ENCODE results near the gene SLC25A18.
"Not testable (repeated sequence)": the region's sequence is repeated elsewhere in the genome, so short reads cannot be mapped to it uniquely, and the experiment has no call there.

Gene SLC25A18, protein sequence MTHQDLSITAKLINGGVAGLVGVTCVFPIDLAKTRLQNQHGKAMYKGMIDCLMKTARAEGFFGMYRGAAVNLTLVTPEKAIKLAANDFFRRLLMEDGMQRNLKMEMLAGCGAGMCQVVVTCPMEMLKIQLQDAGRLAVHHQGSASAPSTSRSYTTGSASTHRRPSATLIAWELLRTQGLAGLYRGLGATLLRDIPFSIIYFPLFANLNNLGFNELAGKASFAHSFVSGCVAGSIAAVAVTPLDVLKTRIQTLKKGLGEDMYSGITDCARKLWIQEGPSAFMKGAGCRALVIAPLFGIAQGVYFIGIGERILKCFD

GRCh38 chr22:17562906-17563870, at the start of gene SLC25A18:
SLC25A18 (plus strand) TSS chr22:17563498; CDS start chr22:17579945, 16,447 bp downstream.
- DNase-seq = no peak

DNA sequence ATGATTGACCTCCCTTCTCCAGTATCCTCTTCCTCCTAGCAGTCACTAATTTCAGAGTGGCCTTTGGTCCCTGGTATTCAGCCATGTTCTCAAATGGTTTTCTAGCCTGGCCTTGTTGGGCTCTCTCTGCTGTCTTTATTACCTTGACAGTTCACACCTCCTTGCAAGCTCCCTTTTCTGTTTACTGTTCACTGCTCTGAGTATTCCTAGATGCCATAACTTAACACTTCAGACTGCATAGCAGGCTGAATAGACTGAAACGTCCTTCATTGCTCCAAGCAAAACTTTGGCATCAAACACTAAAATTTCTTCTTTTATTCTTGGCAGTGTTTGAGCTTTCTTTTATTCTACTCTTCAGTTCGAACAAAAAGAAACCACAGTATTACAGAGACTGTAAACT, 49.7 kb upstream of the SLC25A18 start:
- DNase-seq = no peak

GRCh38 chr22:17514084-17514483, 49.2 kb upstream of the SLC25A18 start:
- DNase-seq = no peak

- DNase-seq = no peak
These were observed 44.9 kb upstream of the SLC25A18 start for GRCh38 chr22:17518406-17518805.

DNA sequence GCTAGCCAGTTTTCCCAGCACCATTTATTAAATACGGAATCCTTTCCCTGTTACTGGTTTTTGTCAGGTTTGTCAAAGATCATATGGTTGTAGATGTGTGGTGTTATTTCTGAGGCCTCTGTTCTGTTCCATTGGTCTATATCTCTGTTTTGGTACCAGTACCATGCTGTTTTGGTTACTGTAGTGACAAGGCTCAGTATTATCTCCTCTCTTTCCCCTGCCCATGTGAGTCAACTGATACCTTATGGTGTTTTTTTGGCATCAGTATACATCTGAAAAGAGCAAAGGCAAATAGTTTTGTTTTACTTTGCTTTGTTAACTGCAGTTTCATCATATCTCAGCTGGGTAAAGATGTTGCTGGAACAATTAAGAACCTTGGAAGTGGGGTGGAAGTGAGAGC, 41.3 kb upstream of the SLC25A18 start:
- DNase-seq = not testable (repeated sequence)

GRCh38 chr22:17523925-17524324, 39.4 kb upstream of the SLC25A18 start:
- no peak for DNase-seq

DNA sequence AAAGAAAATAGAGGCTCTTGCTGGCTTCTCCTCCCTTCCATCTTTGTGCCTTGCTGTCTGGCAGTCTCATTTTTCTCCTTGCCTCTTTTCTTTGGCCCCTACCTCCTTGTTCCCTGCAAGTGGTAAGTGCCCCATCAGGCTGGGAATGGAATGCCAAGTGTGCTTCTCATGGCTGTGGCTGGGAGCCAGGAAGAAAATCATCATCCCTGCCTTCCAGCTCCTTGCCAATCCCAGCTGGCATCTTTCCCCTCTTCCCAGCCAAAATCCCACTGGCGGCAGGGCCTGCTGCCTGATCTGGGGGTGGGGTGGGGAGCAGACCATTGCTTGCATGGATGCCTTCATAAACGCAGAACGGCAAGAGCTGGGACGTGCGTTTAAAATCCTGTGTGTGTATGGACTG, 27.0 kb upstream of the SLC25A18 start:
- no peak for DNase-seq

- DNase-seq = no peak
These were observed 26.1 kb upstream of the SLC25A18 start for GRCh38 chr22:17537155-17537554.

DNA sequence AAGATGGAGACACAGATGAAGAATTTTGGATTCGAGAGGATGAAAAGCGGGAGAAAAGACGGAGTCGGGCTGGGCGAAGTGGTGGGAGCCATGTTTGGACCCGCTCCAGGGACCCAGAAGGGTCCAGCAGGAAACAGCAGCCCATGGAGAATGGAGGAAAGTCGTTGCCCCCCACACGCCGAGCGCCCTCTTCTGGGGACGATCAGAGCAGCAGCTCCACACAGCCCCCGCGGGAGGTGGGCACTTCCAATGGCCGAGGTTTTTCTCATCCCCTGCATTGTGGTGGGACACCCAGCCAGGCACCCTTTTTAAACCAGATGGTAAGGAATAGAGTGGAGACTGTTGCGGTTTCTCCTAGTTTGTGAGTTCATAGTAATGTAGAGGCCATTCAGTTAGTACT, 22.8 kb upstream of the SLC25A18 start:
- no peak for DNase-seq

GRCh38 chr22:17541476-17541875, 21.8 kb upstream of the SLC25A18 start:
- DNase-seq = no peak

- DNase-seq = no peak
These were observed 20.8 kb upstream of the SLC25A18 start for GRCh38 chr22:17542452-17542851.

DNA sequence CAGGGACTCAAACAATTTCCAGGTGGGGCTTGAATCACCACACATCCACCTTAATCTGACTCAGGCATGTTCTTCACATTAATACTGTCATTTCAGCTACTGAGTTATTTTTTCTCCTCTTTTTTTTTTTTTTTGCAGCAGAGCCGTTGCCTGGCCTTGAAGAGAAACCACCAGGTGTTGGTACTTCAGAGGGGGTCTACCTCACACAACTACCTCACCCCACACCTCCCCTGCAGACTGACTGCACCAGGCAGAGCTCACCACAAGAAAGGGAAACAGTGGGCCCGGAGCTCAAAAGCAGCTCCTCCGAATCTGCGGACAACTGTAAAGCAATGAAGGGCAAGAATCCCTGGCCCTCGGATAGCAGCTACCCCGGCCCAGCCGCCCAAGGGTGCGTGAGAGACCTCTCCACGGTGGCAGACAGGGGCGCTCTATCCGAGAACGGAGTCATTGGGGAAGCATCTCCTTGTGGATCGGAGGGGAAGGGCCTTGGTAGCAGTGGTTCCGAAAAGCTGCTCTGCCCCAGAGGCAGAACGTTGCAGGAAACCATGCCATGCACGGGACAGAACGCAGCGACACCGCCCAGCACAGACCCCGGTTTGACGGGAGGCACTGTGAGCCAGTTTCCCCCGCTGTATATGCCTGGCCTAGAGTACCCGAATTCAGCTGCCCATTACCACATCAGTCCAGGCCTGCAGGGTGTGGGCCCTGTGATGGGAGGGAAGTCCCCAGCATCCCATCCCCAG, 15.1 kb upstream of the SLC25A18 start:
- no peak for DNase-seq

DNA sequence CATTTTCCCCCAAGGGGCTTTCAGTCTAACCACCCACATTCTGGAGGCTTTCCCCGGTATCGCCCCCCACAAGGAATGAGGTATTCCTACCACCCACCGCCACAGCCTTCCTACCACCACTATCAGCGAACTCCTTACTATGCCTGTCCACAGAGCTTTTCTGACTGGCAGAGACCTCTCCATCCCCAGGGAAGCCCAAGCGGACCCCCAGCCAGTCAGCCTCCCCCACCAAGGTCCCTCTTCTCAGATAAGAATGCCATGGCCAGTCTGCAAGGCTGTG, 14.6 kb upstream of the SLC25A18 start:
- DNase-seq = no peak

GRCh38 chr22:17549183-17549582, 14.1 kb upstream of the SLC25A18 start:
- no peak for DNase-seq

GRCh38 chr22:17549655-17550054, 13.6 kb upstream of the SLC25A18 start:
- DNase-seq = no peak

- DNase-seq = no peak
These were observed 10.6 kb upstream of the SLC25A18 start for GRCh38 chr22:17552737-17553136.

GRCh38 chr22:17554814-17555213, 8.5 kb upstream of the SLC25A18 start:
- DNase-seq = no peak

DNA sequence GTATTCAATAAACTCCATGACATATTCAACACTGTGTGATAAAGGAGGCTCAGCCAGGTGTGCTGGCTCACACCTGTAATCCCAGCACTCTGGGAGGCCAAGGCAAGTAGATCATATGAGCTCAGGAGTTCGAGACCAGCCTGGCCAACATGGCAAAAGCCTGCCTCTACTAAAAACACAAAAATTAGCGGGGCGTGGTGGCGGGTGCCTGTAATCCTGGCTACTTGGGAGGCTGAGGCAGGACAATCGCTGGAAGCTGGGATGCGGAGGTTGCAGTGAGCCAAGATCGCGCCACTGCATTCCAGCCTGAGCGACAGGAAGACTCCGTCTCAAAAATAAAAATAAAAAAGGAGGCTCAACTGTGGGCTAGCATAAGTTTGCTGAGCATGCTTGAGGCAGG, 4.1 kb upstream of the SLC25A18 start:
- DNase-seq = no peak

DNA sequence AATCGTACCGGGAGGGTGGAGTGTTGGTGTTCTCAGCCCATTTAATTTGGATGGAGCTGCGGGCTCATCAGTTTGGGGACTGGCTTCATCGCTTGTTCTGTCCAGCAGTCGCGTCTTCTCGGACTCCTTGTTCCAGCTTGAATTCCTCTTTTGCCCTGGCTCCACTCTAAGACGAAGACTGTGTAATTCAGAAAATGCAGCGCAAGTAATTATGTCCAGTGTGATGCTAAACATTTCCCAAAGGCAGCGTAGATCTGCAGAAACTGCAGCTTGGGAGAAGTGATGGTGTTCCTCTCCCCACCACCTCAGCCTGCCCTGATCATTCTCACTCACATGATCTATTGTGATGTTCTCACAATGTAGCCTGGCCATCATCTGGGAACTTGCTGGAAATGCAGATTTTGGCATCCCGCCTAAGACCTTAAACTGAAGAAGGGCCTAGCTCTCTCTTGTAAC, 666 bp downstream of the SLC25A18 start:
- DNase-seq = no peak

GRCh38 chr22:17566016-17566687, 2.9 kb downstream of the SLC25A18 start:
- not testable (repeated sequence) for DNase-seq

GRCh38 chr22:17566776-17567175, 3.5 kb downstream of the SLC25A18 start:
- no peak for DNase-seq

DNA sequence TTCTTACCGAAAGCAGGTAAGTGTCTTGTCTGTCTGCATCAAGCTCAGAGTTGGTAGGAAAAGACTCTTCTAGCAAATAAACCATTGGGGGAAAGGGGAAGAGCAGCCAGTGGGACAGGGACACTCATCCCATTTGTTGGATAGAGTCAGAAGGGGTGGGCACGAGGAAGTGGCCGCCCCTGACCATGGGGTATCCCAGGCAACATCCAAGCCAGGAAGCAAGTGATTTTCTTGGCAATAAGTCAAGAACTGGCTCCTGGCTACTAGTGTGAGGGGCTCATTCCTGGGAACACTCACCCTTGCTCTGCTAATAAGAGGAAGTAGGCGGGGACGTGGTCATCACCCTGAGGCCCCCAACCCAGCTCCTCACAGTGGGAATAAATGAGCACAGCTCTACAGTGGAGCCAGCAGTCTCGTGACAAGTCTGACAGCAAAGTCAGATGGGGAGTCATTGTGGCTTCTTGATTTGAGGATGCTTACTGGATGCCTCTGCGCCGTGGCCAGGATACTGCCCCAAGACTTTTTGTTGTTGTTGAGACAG, 6.7 kb downstream of the SLC25A18 start:
- no peak for DNase-seq
